GM20000 (cell line): Measurements from ENCODE around the gene PRDM8.

Experiments used
- DNase-seq: peaks from one replicate; pipeline ENCODE4 v3.0.0; 2012; ENCODE audit warnings: low spot score
- CTCF ChIP-seq: IDR thresholded peaks from 2 replicates; pipeline ENCODE4 v1.5.1; 2012; ENCODE audit warnings: mild to moderate bottlenecking, control low read depth; ENCODE audit errors: extremely low read depth, missing control alignments

PRDM8 gene

GRCh38 chr4:80196922-80197573 lies at the start of gene PRDM8:
Gene PRDM8, plus strand, starts transcription at chr4:80197503. Its CDS starts 2,578 bp downstream, at chr4:80200081.
- TF ChIP-seq CTCF, result no peak
- DNase-seq, result no peak

GRCh38 chr4:80150387-80151180 lies 46.7 kb upstream of the PRDM8 start:
- no peak for DNase-seq
- no peak for TF ChIP-seq CTCF

- no peak for DNase-seq
- TF ChIP-seq CTCF, result no peak
Measured at GRCh38 chr4:80151981-80152380, 45.3 kb upstream of the PRDM8 start.

- no peak for TF ChIP-seq CTCF
- no peak for DNase-seq
Measured at GRCh38 chr4:80153874-80154544, 43.3 kb upstream of the PRDM8 start.

- TF ChIP-seq CTCF, result no peak
- DNase-seq, result no peak
Measured at GRCh38 chr4:80154545-80154933, 42.8 kb upstream of the PRDM8 start.

- TF ChIP-seq CTCF, result no peak
- no peak for DNase-seq
Measured at GRCh38 chr4:80155316-80155982, 41.9 kb upstream of the PRDM8 start.
